ENCODE measurements around the gene AANAT.

Gene AANAT

DNA sequence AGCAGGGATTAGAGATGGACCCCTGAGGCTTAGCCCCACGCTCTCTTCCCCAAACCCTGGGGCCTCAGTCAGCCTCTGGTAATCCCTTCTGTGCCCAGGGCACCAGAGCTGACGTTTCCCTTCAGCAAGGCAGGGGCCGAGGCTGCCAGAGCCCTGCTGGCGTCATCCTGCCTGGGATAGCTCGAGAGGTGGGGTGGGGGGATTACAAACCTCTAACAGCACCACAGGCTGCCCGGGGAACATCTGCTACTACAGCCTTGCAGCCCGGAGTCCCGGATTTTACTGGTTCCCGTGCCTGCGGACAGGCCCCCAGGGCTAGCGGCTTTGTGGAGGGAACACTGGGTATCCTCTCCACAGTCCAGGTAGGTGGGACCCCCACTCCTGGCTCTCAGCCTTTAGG is at the start of gene AANAT:
Gene AANAT, plus strand, starts transcription at position 238 of the 400 bp plus-strand sequence. CDS start 1,144 bp downstream, outside the sequence.
- H3K4me3 ChIP-seq (ENCODE audit: low read depth, low read length): no peak within 1 kb of the TSS
- TF ChIP-seq, protein P1, sequence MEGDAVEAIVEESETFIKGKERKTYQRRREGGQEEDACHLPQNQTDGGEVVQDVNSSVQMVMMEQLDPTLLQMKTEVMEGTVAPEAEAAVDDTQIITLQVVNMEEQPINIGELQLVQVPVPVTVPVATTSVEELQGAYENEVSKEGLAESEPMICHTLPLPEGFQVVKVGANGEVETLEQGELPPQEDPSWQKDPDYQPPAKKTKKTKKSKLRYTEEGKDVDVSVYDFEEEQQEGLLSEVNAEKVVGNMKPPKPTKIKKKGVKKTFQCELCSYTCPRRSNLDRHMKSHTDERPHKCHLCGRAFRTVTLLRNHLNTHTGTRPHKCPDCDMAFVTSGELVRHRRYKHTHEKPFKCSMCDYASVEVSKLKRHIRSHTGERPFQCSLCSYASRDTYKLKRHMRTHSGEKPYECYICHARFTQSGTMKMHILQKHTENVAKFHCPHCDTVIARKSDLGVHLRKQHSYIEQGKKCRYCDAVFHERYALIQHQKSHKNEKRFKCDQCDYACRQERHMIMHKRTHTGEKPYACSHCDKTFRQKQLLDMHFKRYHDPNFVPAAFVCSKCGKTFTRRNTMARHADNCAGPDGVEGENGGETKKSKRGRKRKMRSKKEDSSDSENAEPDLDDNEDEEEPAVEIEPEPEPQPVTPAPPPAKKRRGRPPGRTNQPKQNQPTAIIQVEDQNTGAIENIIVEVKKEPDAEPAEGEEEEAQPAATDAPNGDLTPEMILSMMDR (IDR thresholded peaks at IDR 0.05; ENCODE audit: borderline replicate concordance, insufficient read depth, low read depth, low read length): no peak

- TF ChIP-seq, protein P1 (IDR thresholded peaks at IDR 0.05; ENCODE audit: borderline replicate concordance, insufficient read depth, low read depth, low read length): no peak
- no peak overlapping the region for H3K4me3 ChIP-seq (ENCODE audit: low read depth, low read length)
These were observed 47.7 kb upstream of the AANAT start for GRCh38 chr17:76419576-76420260.

- H3K4me3 ChIP-seq (ENCODE audit: low read depth, low read length): no peak overlapping the region
- TF ChIP-seq, protein P1 (IDR thresholded peaks at IDR 0.05; ENCODE audit: borderline replicate concordance, insufficient read depth, low read depth, low read length): no peak
These were observed 46.9 kb upstream of the AANAT start for GRCh38 chr17:76420356-76421043.

DNA sequence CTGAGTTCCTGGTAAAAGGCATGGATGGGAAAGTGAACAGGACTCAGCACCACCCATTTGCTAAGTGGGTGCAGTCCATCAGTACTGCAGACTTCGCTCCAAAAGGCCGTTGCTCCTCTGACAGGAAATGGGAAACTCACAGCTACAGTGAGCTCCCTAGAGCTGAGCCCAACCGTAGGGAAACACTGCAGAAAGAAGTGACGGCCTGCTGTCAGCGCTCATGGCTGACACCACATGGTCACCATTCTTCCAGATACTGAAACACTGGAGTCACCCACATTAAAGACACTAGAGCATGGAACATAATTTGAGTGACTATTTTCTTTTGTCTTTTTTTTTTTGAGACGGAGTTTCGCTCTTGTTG is 46.4 kb upstream of the AANAT start:
- TF ChIP-seq, protein P1 (IDR thresholded peaks at IDR 0.05; ENCODE audit: borderline replicate concordance, insufficient read depth, low read depth, low read length): no peak
- H3K4me3 ChIP-seq (ENCODE audit: low read depth, low read length): no peak overlapping the region

GRCh38 chr17:76422406-76422805 is 45.0 kb upstream of the AANAT start:
- TF ChIP-seq, protein P1 (IDR thresholded peaks at IDR 0.05; ENCODE audit: borderline replicate concordance, insufficient read depth, low read depth, low read length): no peak
- H3K4me3 ChIP-seq (ENCODE audit: low read depth, low read length): no peak overlapping the region

GRCh38 chr17:76422860-76423259 is 44.5 kb upstream of the AANAT start:
- TF ChIP-seq, protein P1 (IDR thresholded peaks at IDR 0.05; ENCODE audit: borderline replicate concordance, insufficient read depth, low read depth, low read length): no peak
- H3K4me3 ChIP-seq (ENCODE audit: low read depth, low read length): no peak overlapping the region

DNA sequence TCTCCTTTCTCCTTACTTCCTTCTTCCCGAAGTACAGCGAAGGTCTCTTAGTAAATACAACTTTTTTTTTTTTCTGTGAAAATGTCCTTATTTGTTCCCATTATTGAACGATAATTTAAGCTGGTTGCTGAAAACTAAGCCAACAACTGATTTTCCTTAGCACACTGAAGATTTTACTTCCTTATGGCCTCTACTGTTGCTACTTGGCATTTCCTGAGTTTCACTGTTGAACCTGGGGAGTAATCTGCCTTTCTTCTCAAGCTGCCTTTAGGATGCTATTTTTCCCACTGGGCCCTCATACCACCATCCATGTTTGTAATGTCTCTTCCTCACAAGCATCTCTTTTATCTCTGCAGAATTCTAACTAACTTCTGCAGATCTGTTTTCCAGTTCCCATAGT is 40.5 kb upstream of the AANAT start:
- H3K4me3 ChIP-seq (ENCODE audit: low read depth, low read length): no peak overlapping the region
- TF ChIP-seq, protein P1 (IDR thresholded peaks at IDR 0.05; ENCODE audit: borderline replicate concordance, insufficient read depth, low read depth, low read length): no peak
